Fibroblast of lung (primary cell): Measurements from ENCODE around the gene ADAM33.

Experiments
- CTCF ChIP-seq, 2 donors: IDR thresholded peaks in 1 of 2; conservative IDR thresholded peaks in 1 of 2; 1 replicate in 1 of 2; 2 replicates in 1 of 2; pipeline ENCODE4 v1.5.1; 2011 to 2012; ENCODE audit warnings: low read length in 2 of 2, control low read depth in 1 of 2, inconsistent platforms in 1 of 2, low read depth in 1 of 2, mild to moderate bottlenecking in 1 of 2
- EZH2 ChIP-seq: IDR thresholded peaks from 2 replicates; pipeline ENCODE4 v1.5.1; 2012; ENCODE audit warnings: low read length, control low read depth, mild to moderate bottlenecking; ENCODE audit errors: missing control alignments

- TF ChIP-seq CTCF (conservative IDR thresholded peaks at IDR 0.05 in 1 of 2, IDR thresholded peaks at IDR 0.05 in 1 of 2; ENCODE audit: low read depth in 1 of 2, low read length in 2 of 2): no peak
- TF ChIP-seq EZH2: peak; percentile 13
Observed at GRCh38 chr20:3698591-3699001, 16.8 kb upstream of the ADAM33 start.
